HEK293 (cell line): Measurements from ENCODE around the gene IL2RA.

Source experiments
- CTCF ChIA-PET: fragments of 350-600 bp; formaldehyde crosslinking; extraction: SDS; loops from one replicate; lab custom pipeline; 2021; ENCODE audit warnings: antibody characterized with exemption; lab: Yijun Ruan, JAX
- POLR2A ChIA-PET: fragments of 300-600 bp; formaldehyde crosslinking; extraction: SDS; loops from one replicate; lab custom pipeline; 2020; ENCODE audit warnings: antibody characterized with exemption, inconsistent platforms; lab: Yijun Ruan, JAX
- H3K27ac ChIP-seq: fragments of 200-500 bp; sonication (Bioruptor generic); 2 replicates; pipeline ENCODE4 v1.5.1; 2014; ENCODE audit warnings: low read depth, low read length, control low read depth, inconsistent platforms; ENCODE audit errors: extremely low read depth
- H3K36me3 ChIP-seq, 2 experiments: fragments of 200-500 bp in 1 of 2; sonication (Bioruptor generic) in 1 of 2; 1 replicate in 1 of 2; 2 replicates in 1 of 2; pipeline ENCODE4 v1.5.1; 2014 to 2017; ENCODE audit warnings: inconsistent platforms in 2 of 2, low read length in 2 of 2; ENCODE audit not compliant: control insufficient read depth in 2 of 2, insufficient read depth in 1 of 2
- H3K4me1 ChIP-seq: fragments of 200-500 bp; sonication (Bioruptor generic); 2 replicates; pipeline ENCODE4 v1.5.1; 2014; ENCODE audit warnings: mild to moderate bottlenecking, low read length, inconsistent platforms; ENCODE audit not compliant: control insufficient read depth, insufficient read depth
- H3K4me3 ChIP-seq: 2 replicates; pipeline ENCODE4 v1.5.1; 2011; ENCODE audit warnings: low read depth, mild to moderate bottlenecking, control low read depth, low read length, moderate library complexity
- H3K9me3 ChIP-seq: fragments of 200-500 bp; sonication (Bioruptor generic); 2 replicates; pipeline ENCODE4 v1.5.1; 2014; ENCODE audit warnings: low read depth, low read length, inconsistent platforms; ENCODE audit not compliant: control insufficient read depth, insufficient read depth
- PBX3 ChIP-seq: sonication (generic); formaldehyde crosslinking; IDR thresholded peaks from 2 replicates; pipeline ENCODE4 v1.8.1; 2022; ENCODE audit warnings: mild to moderate bottlenecking, moderate library complexity, missing genetic modification reagents
- PRDM4 ChIP-seq: fragments of 450-650 bp; formaldehyde crosslinking; IDR thresholded peaks from 2 replicates; pipeline ENCODE4 v1.5.1; 2017; ENCODE audit warnings: missing biosample characterization, missing genetic modification characterization
- PRDM6 ChIP-seq: fragments of 450-650 bp; formaldehyde crosslinking; IDR thresholded peaks from 2 replicates; pipeline ENCODE4 v1.5.1; 2017; ENCODE audit warnings: missing biosample characterization, missing genetic modification characterization
- ZBTB17 ChIP-seq: fragments of 450-650 bp; formaldehyde crosslinking; IDR thresholded peaks from 2 replicates; pipeline ENCODE4 v1.5.1; 2016; ENCODE audit warnings: missing biosample characterization, missing genetic modification characterization
- ZNF140 ChIP-seq: fragments of 450-650 bp; formaldehyde crosslinking; IDR thresholded peaks from 2 replicates; pipeline ENCODE4 v1.5.1; 2016; ENCODE audit warnings: missing biosample characterization, missing genetic modification characterization
- ZNF18 ChIP-seq: fragments of 450-650 bp; formaldehyde crosslinking; IDR thresholded peaks from 2 replicates; pipeline ENCODE4 v1.5.1; 2016; ENCODE audit warnings: missing biosample characterization, missing genetic modification characterization
- ZNF184 ChIP-seq: fragments of 450-650 bp; IDR thresholded peaks from 2 replicates; pipeline ENCODE4 v1.5.1; 2018; ENCODE audit warnings: missing biosample characterization, mild to moderate bottlenecking, missing genetic modification characterization
- ZNF221 ChIP-seq: fragments of 450-650 bp; formaldehyde crosslinking; IDR thresholded peaks from 2 replicates; pipeline ENCODE4 v1.5.1; 2017; ENCODE audit warnings: missing biosample characterization, missing genetic modification characterization, borderline replicate concordance
- ZNF23 ChIP-seq: fragments of 450-650 bp; formaldehyde crosslinking; IDR thresholded peaks from 2 replicates; pipeline ENCODE4 v1.5.1; 2016; ENCODE audit warnings: missing biosample characterization, missing genetic modification characterization, borderline replicate concordance
- ZNF24 ChIP-seq: fragments of 450-650 bp; formaldehyde crosslinking; IDR thresholded peaks from 2 replicates; pipeline ENCODE4 v1.5.1; 2016; ENCODE audit warnings: missing biosample characterization, missing genetic modification characterization
- ZNF311 ChIP-seq: fragments of 450-650 bp; formaldehyde crosslinking; IDR thresholded peaks from 2 replicates; pipeline ENCODE4 v1.5.1; 2017; ENCODE audit warnings: missing biosample characterization, missing genetic modification characterization, borderline replicate concordance
- ZNF561 ChIP-seq: fragments of 450-650 bp; IDR thresholded peaks from 2 replicates; pipeline ENCODE4 v1.5.1; 2018; ENCODE audit warnings: missing biosample characterization, missing genetic modification characterization, borderline replicate concordance
- ZNF624 ChIP-seq: fragments of 450-650 bp; formaldehyde crosslinking; IDR thresholded peaks from 2 replicates; pipeline ENCODE4 v1.5.1; 2017; ENCODE audit warnings: missing biosample characterization, missing genetic modification characterization
- ZNF692 ChIP-seq: fragments of 450-650 bp; formaldehyde crosslinking; IDR thresholded peaks from 2 replicates; pipeline ENCODE4 v1.5.1; 2016; ENCODE audit warnings: missing biosample characterization, missing genetic modification characterization
- ZNF843 ChIP-seq: fragments of 450-650 bp; formaldehyde crosslinking; IDR thresholded peaks from 2 replicates; pipeline ENCODE4 v1.5.1; 2016; ENCODE audit warnings: missing biosample characterization, missing genetic modification characterization
- ZSCAN23 ChIP-seq: fragments of 450-650 bp; formaldehyde crosslinking; IDR thresholded peaks from 2 replicates; pipeline ENCODE4 v1.5.1; 2016; ENCODE audit warnings: missing biosample characterization, missing genetic modification characterization

The IL2RA gene

GRCh38 chr10:5987747-5988146, 74.4 kb downstream of the IL2RA start:
- H3K27ac ChIP-seq = no peak overlapping the region
- ChIA-PET CTCF (interaction anchor here (0.5 kb wide), 1 partner anchor 16 kb away, joined by 3 read pairs; no protein-coding TSS in a partner anchor), POLR2A (no interaction called here)
- H3K36me3 ChIP-seq = no peaks in the 10 kb centered on the region
- no peak for TF ChIP-seq ZNF624
- no peak for TF ChIP-seq ZNF18 (tag by site-specific recombination)
- TF ChIP-seq ZNF23 (tag by site-specific recombination) = no peak
- no peak for TF ChIP-seq ZNF843
- TF ChIP-seq PBX3 = no peak
- no peak for TF ChIP-seq ZNF311 (tag by site-specific recombination)
- no peak for TF ChIP-seq ZSCAN23
- TF ChIP-seq ZNF184 (tag by site-specific recombination) = no peak
- TF ChIP-seq ZNF140 (tag by site-specific recombination) = no peak
- no peak for TF ChIP-seq ZNF221 (tag by site-specific recombination)
- TF ChIP-seq PRDM4 = no peak
- H3K4me1 ChIP-seq = no peaks in the 10 kb centered on the region
- H3K9me3 ChIP-seq = no peaks in the 10 kb centered on the region
- no peak overlapping the region for H3K4me3 ChIP-seq

- ChIA-PET POLR2A (no interaction called here), CTCF (interaction anchor here (0.6 kb wide), 1 partner anchor 33 kb away, joined by 3 read pairs; no protein-coding TSS in a partner anchor)
- H3K4me1 ChIP-seq = no peaks in the 10 kb centered on the region
- no peak overlapping the region for H3K4me3 ChIP-seq
- no peak overlapping the region for H3K27ac ChIP-seq
- no peaks in the 10 kb centered on the region for H3K36me3 ChIP-seq
- no peaks in the 10 kb centered on the region for H3K9me3 ChIP-seq
- TF ChIP-seq PRDM6 (no peak), ZBTB17 (tag by site-specific recombination) (peak; percentile 51; the same call in 1 of the 2 replicates)
Observed at GRCh38 chr10:5985029-5985428, 77.1 kb downstream of the IL2RA start.

GRCh38 chr10:5983774-5984173, 78.4 kb downstream of the IL2RA start:
- CTCF ChIA-PET = interaction anchor here (0.7 to 1.2 kb wide), 2 partner anchors 104 to 224 kb away, joined by 3 read pairs; no protein-coding TSS in a partner anchor

More at GRCh38 chr10:5983774-5984173, 78.4 kb downstream of the IL2RA start:
- H3K27ac ChIP-seq = no peak overlapping the region
- POLR2A ChIA-PET = no interaction called here
- no peaks in the 10 kb centered on the region for H3K4me1 ChIP-seq
- H3K9me3 ChIP-seq = no peaks in the 10 kb centered on the region
- H3K4me3 ChIP-seq = no peak overlapping the region
- TF ChIP-seq ZNF24 (tag by site-specific recombination) = no peak
- TF ChIP-seq ZNF692 (tag by site-specific recombination) = no peak
- TF ChIP-seq ZNF561 (tag by site-specific recombination) = no peak
- H3K36me3 ChIP-seq = no peaks in the 10 kb centered on the region
